ENCODE measurements around the gene MYOD1. TPM values are rescaled to one million over a fixed set of nuclear protein-coding genes. Genes with fewer than 3 reads are reported as not detected.

The MYOD1 gene
- total RNA-seq, 1 experiment from 2014 or later: not detected

DNA sequence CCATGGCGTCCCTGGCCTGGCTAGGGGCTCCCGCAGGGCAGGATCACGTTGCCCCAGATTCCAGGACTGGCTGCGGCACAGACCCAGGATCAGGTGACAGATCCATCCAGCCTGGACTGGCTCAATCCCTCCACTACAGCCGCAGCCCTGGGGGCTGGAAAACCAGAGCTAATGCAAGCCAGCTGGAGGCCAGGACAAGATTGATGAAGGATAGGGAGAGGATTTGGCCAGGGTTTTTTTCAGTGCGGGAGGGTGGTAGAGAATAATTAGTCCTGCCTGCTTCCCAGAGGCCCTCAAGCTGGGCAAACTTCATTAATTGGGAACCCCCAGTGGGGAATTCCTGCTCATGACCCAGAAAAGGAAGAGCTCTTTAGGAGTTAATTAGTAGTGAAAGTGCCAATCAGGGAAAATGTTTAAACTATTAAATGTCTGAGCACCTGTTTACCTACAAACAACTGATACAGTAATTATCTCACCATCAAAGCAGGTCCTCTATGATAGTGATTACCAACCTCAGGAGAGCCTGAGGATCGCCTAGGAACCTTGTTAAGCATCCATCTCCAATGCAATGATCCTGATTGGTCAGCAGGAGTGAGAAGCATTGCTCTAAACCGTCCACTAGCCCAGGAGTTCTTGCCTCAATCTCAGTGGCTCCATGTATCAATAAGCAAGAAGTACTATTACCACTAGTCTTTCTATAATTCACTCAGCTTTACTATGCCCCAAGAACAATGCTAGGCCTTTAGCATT lies 33.0 kb upstream of the MYOD1 start:
- ChIA-PET POLR2A (ENCODE audit: low non-redundant PET) (no interaction called here), CTCF (no interaction called here)
- intact Hi-C loops (cut with micrococcal nuclease; ENCODE audit: unreplicated experiment): no loop called here
- TF ChIP-seq, protein P1, sequence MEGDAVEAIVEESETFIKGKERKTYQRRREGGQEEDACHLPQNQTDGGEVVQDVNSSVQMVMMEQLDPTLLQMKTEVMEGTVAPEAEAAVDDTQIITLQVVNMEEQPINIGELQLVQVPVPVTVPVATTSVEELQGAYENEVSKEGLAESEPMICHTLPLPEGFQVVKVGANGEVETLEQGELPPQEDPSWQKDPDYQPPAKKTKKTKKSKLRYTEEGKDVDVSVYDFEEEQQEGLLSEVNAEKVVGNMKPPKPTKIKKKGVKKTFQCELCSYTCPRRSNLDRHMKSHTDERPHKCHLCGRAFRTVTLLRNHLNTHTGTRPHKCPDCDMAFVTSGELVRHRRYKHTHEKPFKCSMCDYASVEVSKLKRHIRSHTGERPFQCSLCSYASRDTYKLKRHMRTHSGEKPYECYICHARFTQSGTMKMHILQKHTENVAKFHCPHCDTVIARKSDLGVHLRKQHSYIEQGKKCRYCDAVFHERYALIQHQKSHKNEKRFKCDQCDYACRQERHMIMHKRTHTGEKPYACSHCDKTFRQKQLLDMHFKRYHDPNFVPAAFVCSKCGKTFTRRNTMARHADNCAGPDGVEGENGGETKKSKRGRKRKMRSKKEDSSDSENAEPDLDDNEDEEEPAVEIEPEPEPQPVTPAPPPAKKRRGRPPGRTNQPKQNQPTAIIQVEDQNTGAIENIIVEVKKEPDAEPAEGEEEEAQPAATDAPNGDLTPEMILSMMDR (conservative IDR thresholded peaks at IDR 0.05; ENCODE audit: low read depth, low read length): no peak
- TF ChIP-seq EZH2 (IDR thresholded peaks at IDR 0.05; ENCODE audit: borderline replicate concordance, low read depth, low read length, poor library complexity, severe bottlenecking): no peak
- Histone ChIP-seq H3K27ac (ENCODE audit: low read depth, low read length, poor library complexity, severe bottlenecking) (no peak overlapping the region), H3K36me3 (ENCODE audit: insufficient read depth, low read length, poor library complexity, severe bottlenecking) (no peaks in the 10 kb centered on the region), H3K9me3 (ENCODE audit: low read depth, low read length, poor library complexity, severe bottlenecking) (no peaks in the 10 kb centered on the region), H3K4me1 (ENCODE audit: insufficient read depth, low read length, poor library complexity, severe bottlenecking) (no peaks in the 10 kb centered on the region), H3K4me3 (ENCODE audit: low read depth, low read length, poor library complexity, severe bottlenecking) (no peak overlapping the region), H3K27me3 (replicated peaks; ENCODE audit: insufficient read depth, low read depth, low read length, poor library complexity) (peaks cover 73% of the 10 kb centered on the region)
- DNase-seq (ENCODE audit: low spot score): no peak
- no TSS peak for BruUV-seq (replicated peaks)

DNA sequence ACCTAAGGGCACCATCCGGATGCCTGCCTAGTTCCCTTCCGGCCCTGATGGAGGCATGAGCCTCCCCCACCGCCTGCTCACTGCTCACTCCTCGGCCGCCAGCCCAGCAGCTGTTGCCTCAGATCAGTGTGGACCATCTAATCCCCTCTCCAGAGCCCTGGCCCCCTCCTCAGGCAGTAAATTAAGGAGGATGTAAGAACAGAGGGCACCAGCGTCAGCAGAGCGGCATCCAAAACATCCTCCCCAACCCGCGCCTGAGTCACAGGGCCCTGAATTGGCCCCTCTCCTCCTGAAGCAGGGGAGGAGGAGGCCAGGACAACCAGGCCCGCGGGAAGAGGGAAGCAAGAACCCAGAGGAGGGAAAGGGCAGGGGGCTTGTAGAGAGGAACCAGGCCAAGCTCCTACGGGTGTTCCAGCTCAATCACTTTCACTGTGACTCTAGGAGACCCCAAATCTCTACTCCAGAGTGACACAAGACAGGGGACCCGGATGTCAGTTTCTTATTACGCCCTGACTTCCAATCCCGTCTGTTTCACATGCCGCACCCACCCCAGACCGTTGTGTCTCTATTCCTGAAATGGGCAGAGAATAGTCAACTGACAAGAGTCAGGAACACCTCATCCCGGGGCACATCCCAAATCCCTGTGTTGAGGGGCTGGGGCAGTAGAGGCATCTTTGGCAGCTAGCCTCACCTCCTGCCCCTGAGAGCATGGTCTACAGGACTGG lies 31.3 kb upstream of the MYOD1 start:
- Histone ChIP-seq H3K9me3 (ENCODE audit: low read depth, low read length, poor library complexity, severe bottlenecking) (no peaks in the 10 kb centered on the region), H3K4me1 (ENCODE audit: insufficient read depth, low read length, poor library complexity, severe bottlenecking) (no peaks in the 10 kb centered on the region), H3K27ac (ENCODE audit: low read depth, low read length, poor library complexity, severe bottlenecking) (no peak overlapping the region), H3K36me3 (ENCODE audit: insufficient read depth, low read length, poor library complexity, severe bottlenecking) (no peaks in the 10 kb centered on the region), H3K4me3 (ENCODE audit: low read depth, low read length, poor library complexity, severe bottlenecking) (no peak overlapping the region), H3K27me3 (replicated peaks; ENCODE audit: insufficient read depth, low read depth, low read length, poor library complexity) (peaks cover 81% of the 10 kb centered on the region)
- no TSS peak for BruUV-seq (replicated peaks)
- ChIA-PET CTCF (no interaction called here), POLR2A (ENCODE audit: low non-redundant PET) (no interaction called here)
- intact Hi-C loops (cut with micrococcal nuclease; ENCODE audit: unreplicated experiment): no loop called here
- no peak for DNase-seq (ENCODE audit: low spot score)
- no peak for TF ChIP-seq EZH2 (IDR thresholded peaks at IDR 0.05; ENCODE audit: borderline replicate concordance, low read depth, low read length, poor library complexity, severe bottlenecking)
- TF ChIP-seq, protein P1 (conservative IDR thresholded peaks at IDR 0.05; ENCODE audit: low read depth, low read length): no peak

DNA sequence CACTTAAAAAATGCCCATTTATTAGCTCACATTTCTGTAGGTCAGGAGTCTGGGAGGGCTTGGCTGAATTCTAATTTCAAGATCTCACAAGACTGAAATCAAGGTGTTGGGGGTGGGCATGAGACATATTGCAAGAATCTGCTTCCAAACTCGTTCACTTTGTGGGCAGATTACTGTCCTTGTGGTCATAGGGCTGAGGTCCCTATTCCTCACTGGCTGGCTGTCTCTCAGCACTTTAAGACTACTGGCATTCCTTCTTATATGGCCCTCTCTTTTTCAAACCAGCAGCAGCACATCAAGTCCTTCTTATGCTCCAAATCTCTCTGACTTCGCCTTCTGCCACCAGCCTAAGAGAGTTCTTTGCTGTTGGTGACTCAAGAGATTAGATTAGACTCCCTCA lies 27.8 kb upstream of the MYOD1 start:
- no TSS peak for BruUV-seq (replicated peaks)
- peaks cover 83% of the 10 kb centered on the region for H3K27me3 ChIP-seq (replicated peaks; ENCODE audit: insufficient read depth, low read depth, low read length, poor library complexity)

More for the DNA sequence above, 27.8 kb upstream of the MYOD1 start:
- TF ChIP-seq EZH2 (IDR thresholded peaks at IDR 0.05; ENCODE audit: borderline replicate concordance, low read depth, low read length, poor library complexity, severe bottlenecking): no peak
- TF ChIP-seq, protein P1 (conservative IDR thresholded peaks at IDR 0.05; ENCODE audit: low read depth, low read length): no peak
- POLR2A ChIA-PET (ENCODE audit: low non-redundant PET): no interaction called here
- Histone ChIP-seq H3K4me1 (ENCODE audit: insufficient read depth, low read length, poor library complexity, severe bottlenecking) (no peaks in the 10 kb centered on the region), H3K9me3 (ENCODE audit: low read depth, low read length, poor library complexity, severe bottlenecking) (no peaks in the 10 kb centered on the region), H3K27ac (ENCODE audit: low read depth, low read length, poor library complexity, severe bottlenecking) (no peak overlapping the region), H3K36me3 (ENCODE audit: insufficient read depth, low read length, poor library complexity, severe bottlenecking) (no peaks in the 10 kb centered on the region), H3K4me3 (ENCODE audit: low read depth, low read length, poor library complexity, severe bottlenecking) (no peak overlapping the region)
- no peak for DNase-seq (ENCODE audit: low spot score)
- CTCF ChIA-PET: no interaction called here
- intact Hi-C loops (cut with micrococcal nuclease; ENCODE audit: unreplicated experiment): no loop called here
